Peyer's patch (tissue), 4 donors: ENCODE results near the gene LGI4. TPM values are rescaled to one million over a fixed set of nuclear protein-coding genes. Genes with fewer than 3 reads are reported as not detected.

Source experiments
- DNase-seq, 3 donors: peaks; one replicate each; pipeline ENCODE4 v3.0.0-alpha.2; 2017 to 2019
- H3K27ac ChIP-seq, 4 donors: fragments of 200-600 bp; sonication (generic); one replicate each; pipeline ENCODE4 v1.5.1; 2016 to 2019
- H3K27me3 ChIP-seq, 2 donors: fragments of 200-600 bp; sonication (generic); one replicate each; pipeline ENCODE4 v1.5.1; 2019
- H3K36me3 ChIP-seq, 3 donors: fragments of 200-600 bp; sonication (generic); one replicate each; pipeline ENCODE4 v1.5.1; 2016 to 2019
- H3K4me1 ChIP-seq, 4 donors: fragments of 200-600 bp; sonication (generic); one replicate each; pipeline ENCODE4 v1.5.1; 2016 to 2019
- H3K4me3 ChIP-seq, 4 donors: fragments of 200-600 bp; sonication (generic); 1 replicate in 3 of 4; 2 replicates in 1 of 4; pipeline ENCODE4 v1.5.1; 2016 to 2019; ENCODE audit warnings: mild to moderate bottlenecking in 1 of 4
- H3K9me3 ChIP-seq, 4 donors: fragments of 200-600 bp; sonication (generic); one replicate each; pipeline ENCODE4 v1.5.1; 2016 to 2019; ENCODE audit warnings: mild to moderate bottlenecking in 1 of 4
- POLR2A ChIP-seq, 2 donors: fragments of 450-650 bp; IDR thresholded peaks; one replicate each; pipeline ENCODE4 v1.5.1; 2017; ENCODE audit warnings: antibody characterized with exemption in 2 of 2, mild to moderate bottlenecking in 2 of 2, moderate library complexity in 2 of 2
- total RNA-seq, 4 donors: library from RNA; depleted of rRNA; stranded (reverse); fragments of >200 nt; gene quantifications; one replicate each; pipeline ENCODE4 v1.1.0, GENCODE V29; 2016
- TF ChIP-seq, protein P1 (sequence below), 6 experiments: fragments of 450-650 bp in 4 of 6; fragments of 200-600 bp in 2 of 6; sonication (generic) in 1 of 6; IDR thresholded peaks; one replicate each; pipeline ENCODE4 v1.5.1; 2017 to 2019; ENCODE audit warnings: antibody characterized with exemption in 6 of 6, mild to moderate bottlenecking in 3 of 6, moderate library complexity in 1 of 6

Gene LGI4
- 10 to 100 TPM in 2 of 4 donors, 1 to 10 TPM in 2; 6.1 to 37.3 (median 14.4) TPM for total RNA-seq

DNA sequence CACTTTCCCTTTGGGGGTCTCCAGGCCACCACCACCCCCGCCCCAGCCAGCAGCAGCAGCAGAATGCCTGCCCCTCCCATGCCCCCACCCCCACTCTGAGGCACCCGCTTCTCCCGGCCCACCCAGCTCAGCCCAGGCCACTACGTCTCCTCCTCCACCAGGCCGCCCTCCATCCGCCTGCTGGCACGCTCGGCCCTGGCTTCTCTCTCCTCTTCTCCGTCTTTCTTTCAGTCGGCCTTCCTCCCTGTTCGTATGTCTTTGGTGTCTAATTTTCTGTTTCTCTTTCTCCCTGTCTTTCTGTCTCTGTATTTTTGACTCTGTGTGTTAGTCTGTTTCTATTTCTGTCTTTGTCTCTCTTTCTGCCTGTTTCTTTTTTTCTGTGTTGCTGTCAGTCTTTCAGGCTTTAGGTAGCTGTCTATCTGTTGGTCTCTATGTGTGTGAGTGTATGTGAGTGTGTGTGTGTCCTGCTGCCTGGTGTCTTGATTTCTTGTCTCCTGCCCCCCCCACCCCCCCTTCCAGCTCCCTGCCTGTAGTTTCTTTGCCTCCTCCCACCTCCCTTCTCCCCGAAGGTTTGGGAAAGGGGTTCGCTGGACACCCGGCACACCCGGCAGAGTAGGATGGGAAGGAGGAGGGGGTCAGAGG lies at the start of gene LGI4:
LGI4 (minus strand) TSS at position 459 of the 642 bp plus-strand sequence; CDS start at position 80, 379 bp downstream.
- H3K36me3 ChIP-seq, result no peaks in the 10 kb centered on the region
- TF ChIP-seq, protein P1, sequence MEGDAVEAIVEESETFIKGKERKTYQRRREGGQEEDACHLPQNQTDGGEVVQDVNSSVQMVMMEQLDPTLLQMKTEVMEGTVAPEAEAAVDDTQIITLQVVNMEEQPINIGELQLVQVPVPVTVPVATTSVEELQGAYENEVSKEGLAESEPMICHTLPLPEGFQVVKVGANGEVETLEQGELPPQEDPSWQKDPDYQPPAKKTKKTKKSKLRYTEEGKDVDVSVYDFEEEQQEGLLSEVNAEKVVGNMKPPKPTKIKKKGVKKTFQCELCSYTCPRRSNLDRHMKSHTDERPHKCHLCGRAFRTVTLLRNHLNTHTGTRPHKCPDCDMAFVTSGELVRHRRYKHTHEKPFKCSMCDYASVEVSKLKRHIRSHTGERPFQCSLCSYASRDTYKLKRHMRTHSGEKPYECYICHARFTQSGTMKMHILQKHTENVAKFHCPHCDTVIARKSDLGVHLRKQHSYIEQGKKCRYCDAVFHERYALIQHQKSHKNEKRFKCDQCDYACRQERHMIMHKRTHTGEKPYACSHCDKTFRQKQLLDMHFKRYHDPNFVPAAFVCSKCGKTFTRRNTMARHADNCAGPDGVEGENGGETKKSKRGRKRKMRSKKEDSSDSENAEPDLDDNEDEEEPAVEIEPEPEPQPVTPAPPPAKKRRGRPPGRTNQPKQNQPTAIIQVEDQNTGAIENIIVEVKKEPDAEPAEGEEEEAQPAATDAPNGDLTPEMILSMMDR (IDR thresholded peaks at IDR 0.05), result no peak
- TF ChIP-seq POLR2A (IDR thresholded peaks at IDR 0.05), result no peak
- H3K4me1 ChIP-seq, result peaks cover 0 to 37% (median 0%) of the 10 kb centered on the region in 4 donors
- DNase-seq, result no peak
- no peaks in the 10 kb centered on the region for H3K9me3 ChIP-seq
- H3K27me3 ChIP-seq, result no peaks in the 10 kb centered on the region
- H3K4me3 ChIP-seq, result peak within 1 kb of the TSS in 2 of 4 donors; percentile 22 to 33
- peak within 1 kb of the TSS in 2 of 4 donors; percentile 26 to 84 for H3K27ac ChIP-seq

DNA sequence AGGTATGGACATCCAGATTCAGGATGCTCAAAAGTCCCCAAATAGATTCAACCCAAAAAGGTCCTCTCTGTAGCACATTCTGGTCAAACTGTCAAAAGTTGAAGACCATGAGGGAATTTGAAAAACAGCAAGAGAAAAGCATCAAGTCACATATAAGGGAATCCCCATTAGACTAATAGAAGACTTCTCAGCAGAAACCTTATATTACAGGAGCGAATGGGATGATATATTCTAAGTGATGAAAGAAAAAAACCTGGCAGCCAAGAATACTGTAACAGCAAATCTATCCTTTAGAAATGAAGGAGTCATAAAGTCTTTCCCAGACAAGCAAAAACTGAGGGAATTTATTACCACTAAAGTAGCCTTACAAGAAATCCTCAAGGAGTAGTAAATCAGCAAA lies 49.4 kb upstream of the LGI4 start:
- DNase-seq, result no peak

DNA sequence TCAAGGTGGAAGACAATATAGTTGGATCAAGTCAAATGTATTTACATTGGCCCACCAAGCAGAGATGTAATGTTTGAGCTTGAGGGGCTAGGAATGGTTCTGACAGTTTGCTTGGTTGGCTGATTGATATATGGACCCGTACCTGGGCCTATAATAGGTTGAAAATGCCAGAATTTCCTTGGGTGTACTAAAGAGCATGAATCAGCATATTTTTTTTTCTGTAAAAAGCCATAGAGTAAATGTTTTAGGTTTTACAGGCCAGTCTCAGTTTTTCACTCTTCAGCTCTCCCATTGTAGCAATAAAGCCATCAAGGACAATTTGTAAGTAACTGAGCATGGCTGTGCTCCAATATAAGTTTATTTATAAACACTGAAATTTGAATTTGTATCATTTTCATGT lies 46.5 kb upstream of the LGI4 start:
- Histone ChIP-seq H3K4me3 (no peak overlapping the region), H3K4me1 (no peaks in the 10 kb centered on the region), H3K36me3 (no peaks in the 10 kb centered on the region), H3K9me3 (no peaks in the 10 kb centered on the region), H3K27me3 (no peaks in the 10 kb centered on the region), H3K27ac (no peak overlapping the region)
- no peak for DNase-seq
- no peak for TF ChIP-seq POLR2A (IDR thresholded peaks at IDR 0.05)
- TF ChIP-seq, protein P1 (IDR thresholded peaks at IDR 0.05), result no peak

More for the DNA sequence above, 49.4 kb upstream of the LGI4 start:
- Histone ChIP-seq H3K4me3 (no peak overlapping the region), H3K27ac (no peak overlapping the region), H3K9me3 (no peaks in the 10 kb centered on the region), H3K27me3 (no peaks in the 10 kb centered on the region), H3K36me3 (no peaks in the 10 kb centered on the region), H3K4me1 (no peaks in the 10 kb centered on the region)
- TF ChIP-seq, protein P1 (IDR thresholded peaks at IDR 0.05), result no peak
- no peak for TF ChIP-seq POLR2A (IDR thresholded peaks at IDR 0.05)

DNA sequence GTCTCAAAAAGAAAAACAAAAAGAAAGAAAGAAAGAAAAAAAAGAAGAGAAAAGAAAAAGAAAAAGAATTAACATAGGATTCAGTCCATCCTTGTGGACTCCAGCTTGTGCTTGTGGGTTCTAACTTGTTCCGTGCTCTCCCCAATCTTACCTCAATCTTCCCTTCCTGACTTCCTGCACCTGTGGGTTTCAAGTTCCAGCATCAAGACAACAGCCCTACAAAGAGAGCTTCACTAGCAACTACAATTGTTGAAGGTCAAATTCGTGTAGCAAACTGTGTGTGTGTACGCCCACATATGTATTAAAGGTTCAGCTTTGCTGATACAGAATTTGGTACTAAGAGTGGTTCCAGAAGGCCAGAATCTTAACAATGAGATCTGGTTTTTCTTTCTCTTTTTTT lies 45.0 kb upstream of the LGI4 start:
- TF ChIP-seq, protein P1 (IDR thresholded peaks at IDR 0.05), result no peak
- no peak for TF ChIP-seq POLR2A (IDR thresholded peaks at IDR 0.05)

GRCh38 chr19:35178701-35179100 lies 43.8 kb upstream of the LGI4 start:
- Histone ChIP-seq H3K27ac (no peak overlapping the region), H3K36me3 (no peaks in the 10 kb centered on the region), H3K4me3 (no peak overlapping the region), H3K9me3 (no peaks in the 10 kb centered on the region), H3K27me3 (no peaks in the 10 kb centered on the region), H3K4me1 (no peaks in the 10 kb centered on the region)
- no peak for DNase-seq
- no peak for TF ChIP-seq POLR2A (IDR thresholded peaks at IDR 0.05)
- TF ChIP-seq, protein P1 (IDR thresholded peaks at IDR 0.05), result no peak

More for the DNA sequence above, 45.0 kb upstream of the LGI4 start:
- H3K4me1 ChIP-seq, result no peaks in the 10 kb centered on the region
- no peaks in the 10 kb centered on the region for H3K27me3 ChIP-seq
- DNase-seq, result no peak
- H3K9me3 ChIP-seq, result no peaks in the 10 kb centered on the region
- no peaks in the 10 kb centered on the region for H3K36me3 ChIP-seq
- no peak overlapping the region for H3K27ac ChIP-seq
- H3K4me3 ChIP-seq, result no peak overlapping the region
